Stimulated activated naive CD8-positive, alpha-beta T cell treated with anti-CD3 and anti-CD28 coated beads, Interleukin-15, Interleukin-2, amounts not matched to agents 100 U/mL and 50 U/mL, for 24 hours (primary cell): ENCODE measurements around the gene MCFD2.

Experiments
- ATAC-seq: fragments of 150-1000 bp; cut with Tn5 transposase; one replicate; pipeline ENCODE4 v1.10.0; 2021
- DNase-seq: peaks from one replicate; pipeline ENCODE4 v3.0.0; 2021

MCFD2 gene

GRCh38 chr2:46915281-46915810 is at the start of gene MCFD2:
MCFD2 (minus strand) TSS chr2:46915806; CDS start chr2:46909171, 6,635 bp downstream.
- ATAC-seq (no peak), DNase-seq (peak; percentile 26)

GRCh38 chr2:46964835-46965560 is 49.4 kb upstream of the MCFD2 start:
- no peak for DNase-seq
- no peak for ATAC-seq

DNA sequence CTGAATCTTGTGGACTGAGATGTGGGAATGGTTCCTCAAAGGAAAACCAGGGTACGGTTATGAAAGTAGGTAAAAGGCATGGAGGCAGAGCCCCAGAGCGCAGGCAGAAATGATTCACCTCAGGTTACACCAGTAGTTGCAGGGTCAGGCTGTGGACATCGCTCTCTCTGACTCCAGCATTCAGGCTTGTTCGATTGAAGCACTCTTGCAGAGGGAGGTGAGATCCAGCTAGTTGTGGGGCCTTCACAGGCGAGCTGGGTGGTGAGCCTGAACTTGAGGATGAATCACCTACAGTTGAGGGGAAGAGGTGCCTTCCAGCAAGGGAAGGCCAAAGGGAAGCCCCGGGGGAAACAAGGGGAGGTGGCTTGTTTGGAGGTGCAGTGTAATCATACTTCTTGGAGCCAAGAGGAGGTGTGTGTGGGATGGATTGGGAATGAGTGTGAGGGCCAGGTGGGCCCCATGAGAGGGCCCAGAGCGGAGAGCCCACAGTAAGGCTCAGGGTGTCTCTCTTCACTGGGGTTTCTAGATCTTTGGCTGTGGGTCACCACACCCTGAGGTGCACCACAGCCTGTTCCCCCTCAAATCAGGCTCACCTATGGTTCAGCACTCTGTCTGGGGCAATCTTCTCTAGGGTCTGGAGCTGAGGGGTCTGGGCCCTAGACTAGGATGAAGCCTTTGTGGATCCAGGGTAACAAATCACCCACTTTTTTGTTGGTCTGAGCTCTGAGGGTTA is 48.5 kb upstream of the MCFD2 start:
- DNase-seq: no peak

DNA sequence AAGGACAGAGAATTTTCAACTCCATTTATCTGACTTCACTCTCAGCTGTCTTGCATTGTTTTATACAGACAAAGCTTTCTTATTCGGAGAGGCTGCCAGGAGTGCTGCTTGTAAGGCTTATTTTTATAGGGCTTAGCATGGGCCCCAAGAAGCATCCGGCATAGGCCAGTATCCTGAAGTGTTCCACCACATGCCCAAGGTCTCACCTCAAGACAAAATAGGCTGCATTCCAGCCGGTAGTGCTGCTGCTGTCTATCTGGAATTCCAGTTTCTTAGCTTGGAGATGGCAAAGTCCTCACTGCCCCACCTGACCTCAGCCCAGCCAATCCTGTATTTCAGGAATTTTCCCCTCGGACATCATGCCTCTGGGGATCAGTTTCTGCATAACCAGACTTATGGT is 47.6 kb upstream of the MCFD2 start:
- ATAC-seq: no peak
- no peak for DNase-seq

More for the DNA sequence above, 48.5 kb upstream of the MCFD2 start:
- ATAC-seq: peak; percentile 56

GRCh38 chr2:46962751-46963150 is 47.1 kb upstream of the MCFD2 start:
- no peak for ATAC-seq
- DNase-seq: no peak

DNA sequence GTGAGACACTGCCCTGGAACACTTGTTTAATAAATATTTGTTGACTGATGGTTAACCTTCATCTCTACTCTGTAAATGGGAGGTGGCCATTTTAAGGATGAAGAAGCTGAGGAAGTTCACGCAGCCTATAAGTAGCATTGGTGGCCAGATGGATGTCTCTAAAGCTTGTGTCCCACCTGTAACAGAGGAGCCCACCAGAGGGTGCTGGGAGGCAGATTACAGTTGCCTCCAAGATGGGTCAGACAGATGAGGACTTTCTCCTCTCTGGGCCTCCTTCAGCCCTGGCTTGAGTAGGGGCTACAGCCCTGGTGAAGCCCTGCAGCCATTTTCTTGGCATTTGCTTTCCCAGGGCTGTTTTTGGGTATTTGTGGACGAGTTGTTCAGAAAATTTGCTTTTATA is 45.0 kb upstream of the MCFD2 start:
- no peak for ATAC-seq

GRCh38 chr2:46958431-46959017 is 42.9 kb upstream of the MCFD2 start:
- DNase-seq (no peak), ATAC-seq (no peak)

More for the DNA sequence above, 45.0 kb upstream of the MCFD2 start:
- no peak for DNase-seq

DNA sequence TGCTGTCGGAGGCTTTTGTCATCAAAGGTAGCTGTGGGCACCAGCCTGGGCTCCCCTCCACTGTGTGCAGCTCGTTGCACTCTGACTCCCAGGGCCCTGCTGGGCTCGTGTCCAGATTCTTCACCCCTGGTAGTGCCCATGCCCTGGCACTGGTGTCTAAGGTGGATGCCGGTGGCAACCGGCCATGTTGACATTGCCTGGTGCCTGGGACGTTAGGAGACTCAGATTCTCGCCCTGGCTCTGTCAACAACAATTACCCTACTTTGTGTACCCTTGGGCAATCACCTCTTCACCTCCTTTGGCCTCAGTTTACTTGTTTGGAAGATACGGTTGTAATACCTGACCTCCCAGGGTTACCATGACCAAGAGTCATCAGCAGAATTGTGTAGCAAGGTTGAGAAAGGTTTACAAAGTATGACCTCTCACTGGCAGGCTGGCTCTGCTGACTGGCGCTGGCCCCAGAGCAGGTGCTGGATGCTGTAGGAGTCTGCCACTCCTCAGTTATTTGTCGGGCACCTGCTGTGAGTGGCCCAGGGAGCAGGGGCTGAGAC is 41.5 kb upstream of the MCFD2 start:
- DNase-seq (no peak), ATAC-seq (no peak)

DNA sequence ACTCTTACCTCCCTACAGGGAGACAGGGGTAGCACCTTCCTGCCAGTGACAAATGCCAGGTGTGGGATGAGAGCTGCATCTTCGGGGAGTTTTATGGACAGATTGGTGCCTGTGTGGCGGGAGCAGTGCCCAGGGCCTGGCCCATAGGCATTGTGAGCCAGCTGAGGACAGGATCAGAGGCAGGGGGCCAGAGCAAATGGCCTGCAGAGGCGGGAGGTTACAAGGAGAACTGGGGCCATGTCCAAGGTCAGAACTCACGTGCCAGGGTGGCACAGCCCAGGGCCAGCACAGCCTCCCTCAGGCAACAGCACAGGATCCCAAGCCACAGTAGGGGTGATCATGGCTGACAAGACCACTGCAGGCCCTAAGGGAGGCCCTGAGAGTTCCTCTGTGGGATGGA is 40.2 kb upstream of the MCFD2 start:
- no peak for ATAC-seq
- no peak for DNase-seq

GRCh38 chr2:46954951-46955571 is 39.5 kb upstream of the MCFD2 start:
- DNase-seq (no peak), ATAC-seq (no peak)

DNA sequence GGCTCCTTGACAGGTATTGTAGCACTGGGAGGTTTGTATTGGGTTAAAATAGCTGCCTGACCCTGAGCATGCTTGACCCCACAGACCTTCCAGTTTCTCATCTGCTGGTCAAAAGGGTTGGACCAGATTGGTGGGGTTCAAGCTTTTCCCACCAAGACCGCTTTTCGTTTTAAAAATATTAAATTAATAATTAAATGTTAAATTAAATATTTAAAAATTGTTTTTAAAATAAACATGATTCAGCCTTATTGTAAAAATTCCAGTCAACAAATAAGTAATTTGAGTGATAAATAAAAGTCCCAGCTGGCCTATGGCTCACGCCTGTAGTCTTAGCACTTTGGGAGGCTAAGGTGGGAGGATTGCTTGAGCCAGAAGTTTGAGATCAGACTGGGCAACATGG is 36.6 kb upstream of the MCFD2 start:
- no peak for DNase-seq
- no peak for ATAC-seq

GRCh38 chr2:46951290-46952064 is 35.9 kb upstream of the MCFD2 start:
- no peak for DNase-seq
- no peak for ATAC-seq

- ATAC-seq (no peak), DNase-seq (no peak)
Measured at GRCh38 chr2:46950314-46950713, 34.7 kb upstream of the MCFD2 start.

DNA sequence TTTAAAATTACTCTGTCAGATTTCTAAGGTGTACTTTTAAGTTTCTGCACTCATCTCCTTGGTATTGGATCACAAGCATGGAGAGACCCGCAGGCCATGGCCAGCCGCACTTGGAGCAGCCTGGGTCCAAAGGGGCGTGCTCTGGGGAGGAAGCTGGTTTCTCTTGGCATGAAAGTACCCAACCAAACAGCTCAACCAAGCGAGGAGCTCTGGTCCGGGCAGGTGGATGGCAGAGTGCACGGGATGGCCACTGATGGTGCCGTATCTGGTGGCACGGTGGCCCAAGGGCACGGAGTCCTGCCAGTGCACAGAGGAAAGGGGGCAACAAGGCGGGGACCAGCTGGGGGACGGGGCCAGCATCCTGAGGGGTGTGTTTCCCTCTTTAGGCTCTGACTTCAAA is 32.2 kb upstream of the MCFD2 start:
- DNase-seq: no peak

GRCh38 chr2:46945671-46946070 is 30.1 kb upstream of the MCFD2 start:
- DNase-seq: no peak
- no peak for ATAC-seq

More for the DNA sequence above, 32.2 kb upstream of the MCFD2 start:
- no peak for ATAC-seq

DNA sequence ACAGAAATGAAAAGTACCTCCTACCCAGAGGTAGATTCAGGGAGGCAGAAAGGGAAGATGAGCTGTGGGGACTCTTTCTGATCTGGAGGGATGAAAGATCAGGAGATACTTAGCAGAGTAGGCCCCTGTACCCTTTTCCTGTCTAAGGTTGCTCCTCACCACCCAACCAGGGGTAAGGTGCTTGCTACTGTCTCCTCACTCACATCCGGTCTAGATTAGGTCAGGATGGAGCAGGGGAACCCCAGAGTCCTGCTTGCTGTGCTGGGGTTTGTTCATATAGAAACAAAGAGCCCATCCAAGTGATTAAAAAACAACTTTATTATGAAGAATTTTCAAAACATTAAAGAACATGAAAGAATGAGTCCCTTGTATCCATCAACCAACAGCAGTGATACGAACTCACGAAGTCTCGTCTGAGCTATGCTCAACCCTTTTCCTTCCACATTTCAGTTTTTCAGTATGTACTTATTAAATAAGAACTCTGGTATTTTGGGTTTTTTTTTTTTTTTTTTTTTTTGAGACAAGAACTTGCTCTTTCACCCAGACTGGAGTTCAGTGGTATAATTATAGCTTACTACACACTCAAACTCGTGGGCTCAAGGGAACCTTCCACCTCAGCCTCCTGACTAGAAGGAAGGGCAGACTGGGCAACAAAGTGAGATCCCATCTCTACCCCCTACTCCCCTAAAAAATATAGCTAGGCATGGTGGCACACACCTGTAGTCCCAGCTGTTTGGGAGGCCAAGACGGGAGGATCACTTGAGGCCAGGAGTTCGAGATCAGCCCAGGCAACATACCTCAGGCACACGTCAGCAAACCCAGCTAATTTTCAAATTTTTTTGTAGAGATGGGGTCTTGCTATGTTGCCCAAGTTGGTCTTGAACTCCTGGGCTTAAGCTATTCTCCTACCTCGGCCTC is 28.5 kb upstream of the MCFD2 start:
- DNase-seq (peak; percentile 76), ATAC-seq (peak; percentile 78)

DNA sequence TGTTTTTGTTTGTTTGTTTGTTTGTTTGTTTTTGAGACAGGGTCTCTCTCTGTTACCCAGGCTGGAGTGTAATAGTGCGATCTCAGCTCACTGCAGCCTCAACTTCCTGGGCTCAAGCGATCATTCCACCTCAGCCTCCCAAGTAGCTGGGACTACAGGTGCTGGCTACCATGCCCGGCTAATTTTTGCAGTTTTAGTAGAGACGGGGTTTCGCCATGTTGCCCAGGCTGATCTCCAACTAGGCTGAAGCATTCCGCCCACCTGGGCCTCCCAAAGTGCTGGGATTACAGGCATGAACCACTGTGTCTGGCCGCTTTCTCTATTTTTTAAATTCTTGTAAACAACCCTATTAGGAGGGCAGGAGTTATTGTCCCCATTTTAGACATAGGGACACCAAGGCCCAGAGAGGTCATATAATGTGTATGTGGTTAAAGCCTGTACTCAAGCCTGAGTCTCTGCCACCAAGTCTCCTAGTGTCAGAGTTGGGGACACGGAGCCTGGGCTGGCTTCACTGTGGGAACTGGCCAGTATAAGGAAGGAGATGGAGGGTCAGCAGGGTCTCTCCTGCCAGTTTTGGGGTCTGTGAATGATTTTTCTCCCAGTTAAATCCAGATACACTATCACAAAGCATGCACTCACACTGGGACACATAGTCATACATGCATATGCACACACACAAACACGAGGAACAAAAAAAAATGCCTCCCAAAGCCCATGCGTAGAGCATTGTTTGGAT is 27.5 kb upstream of the MCFD2 start:
- no peak for ATAC-seq
- DNase-seq: no peak

GRCh38 chr2:46942143-46942526 is 26.5 kb upstream of the MCFD2 start:
- ATAC-seq (peak; percentile 62), DNase-seq (peak; percentile 77)

DNA sequence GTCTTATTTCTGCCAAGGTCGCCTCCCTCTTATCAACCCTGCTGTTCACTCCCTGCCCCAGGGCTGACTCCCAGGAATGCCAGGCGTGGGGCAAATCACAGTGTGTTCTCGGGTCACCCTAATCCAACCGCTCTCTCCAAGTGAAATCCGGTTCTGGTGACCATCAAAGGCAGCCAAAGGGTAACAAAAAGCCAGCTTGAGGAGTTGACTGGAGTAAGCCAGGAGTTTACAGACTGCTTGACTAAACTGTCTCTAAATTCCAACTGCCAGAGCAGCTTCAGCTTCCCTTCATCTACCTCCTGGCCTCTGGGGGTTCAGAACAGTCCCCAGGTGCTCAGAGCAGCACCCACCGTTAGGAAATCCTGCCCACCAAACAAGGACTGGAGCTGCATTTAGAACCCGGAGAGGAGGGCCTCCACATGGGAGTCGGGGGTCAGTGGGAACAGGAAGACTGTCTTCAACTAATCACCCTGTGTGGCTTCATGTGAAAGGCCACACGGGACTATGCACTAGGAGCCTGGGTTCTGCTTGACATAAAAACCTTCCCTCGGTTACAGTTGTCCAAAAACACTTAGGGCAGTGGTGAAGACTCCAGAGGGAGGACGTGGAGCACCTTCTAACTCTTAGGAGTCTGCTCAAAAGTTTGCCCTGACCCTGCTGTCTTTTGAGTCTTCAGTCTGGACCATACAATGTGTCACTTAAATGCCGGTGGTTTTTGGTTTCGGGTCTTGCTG is 24.2 kb upstream of the MCFD2 start:
- no peak for ATAC-seq

More for the DNA sequence above, 24.2 kb upstream of the MCFD2 start:
- DNase-seq: no peak
